GM18508 (cell line): ENCODE results near the gene SCAANT1.

Experiments used
- ATAC-seq: cut with Tn5 transposase; IDR thresholded peaks from one replicate; pipeline ENCODE4 v1.9.1; 2021; ENCODE audit warnings: moderate number of reproducible peaks; ENCODE audit not compliant: insufficient read depth, unreplicated experiment

The SCAANT1 gene

DNA sequence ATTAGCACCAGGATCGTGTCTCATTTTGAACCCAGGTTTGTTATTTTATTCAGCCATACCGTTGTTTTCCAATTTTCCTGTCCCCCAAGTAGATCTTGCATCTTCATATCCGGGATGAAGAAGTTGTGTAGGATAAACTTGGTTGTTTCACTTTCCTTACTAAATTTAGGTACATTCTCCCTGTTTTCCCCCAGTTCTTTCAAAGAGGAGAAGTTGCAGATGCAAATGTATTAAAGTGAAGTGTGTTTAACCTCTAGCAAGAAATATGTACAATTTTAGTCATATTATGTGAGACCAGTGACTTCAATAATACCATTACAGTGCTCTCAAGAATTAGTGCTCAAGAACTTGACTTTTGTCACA, 47.2 kb downstream of the SCAANT1 start:
- no peak for ATAC-seq

DNA sequence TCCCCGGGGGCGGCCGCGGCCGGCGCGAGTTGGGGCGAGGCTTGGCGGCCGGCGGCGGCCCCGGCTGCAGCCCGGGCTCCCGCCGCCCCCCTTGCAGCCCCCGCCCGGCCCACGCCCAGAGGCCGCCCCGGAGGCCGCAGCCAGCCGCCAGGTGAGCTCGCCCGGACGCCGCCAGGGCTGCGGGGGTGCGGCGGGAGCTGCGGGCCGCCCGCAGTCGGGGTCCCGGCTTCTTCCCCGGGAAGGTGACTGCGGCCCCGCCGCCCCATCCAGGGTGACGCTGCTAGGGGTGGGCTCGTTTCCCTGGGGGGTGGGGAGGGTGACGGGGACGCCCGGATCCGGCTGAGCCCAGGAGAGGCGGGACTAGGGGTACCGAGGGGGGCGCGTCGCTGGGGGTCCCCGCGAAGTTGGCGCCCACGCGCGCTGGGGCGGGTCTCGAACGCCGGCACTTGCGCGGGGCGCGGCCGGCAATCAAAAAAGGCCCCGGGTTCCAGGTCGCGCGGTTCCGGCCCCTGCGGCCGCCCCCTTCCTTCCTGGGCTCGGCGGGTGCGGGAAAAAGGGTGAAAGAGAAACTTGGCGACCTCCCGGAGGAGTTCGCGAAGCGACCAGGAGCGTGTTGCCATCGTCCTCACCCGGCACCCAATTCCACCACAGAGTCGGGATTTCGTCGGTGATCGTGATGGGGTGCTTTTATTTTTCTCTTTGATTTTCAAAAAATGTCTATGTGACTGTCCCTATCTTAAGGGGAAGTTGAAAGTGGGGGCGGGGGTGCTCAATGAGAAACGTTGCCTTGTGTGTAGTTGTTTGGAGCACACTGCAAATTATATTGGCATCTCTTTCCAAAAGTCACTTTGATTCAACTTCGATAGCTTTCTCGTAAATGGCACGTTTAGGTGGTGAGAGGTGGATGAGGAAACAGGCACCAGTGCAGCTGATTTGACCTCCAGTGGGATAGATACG, 47.9 kb downstream of the SCAANT1 start:
- no peak for ATAC-seq

DNA sequence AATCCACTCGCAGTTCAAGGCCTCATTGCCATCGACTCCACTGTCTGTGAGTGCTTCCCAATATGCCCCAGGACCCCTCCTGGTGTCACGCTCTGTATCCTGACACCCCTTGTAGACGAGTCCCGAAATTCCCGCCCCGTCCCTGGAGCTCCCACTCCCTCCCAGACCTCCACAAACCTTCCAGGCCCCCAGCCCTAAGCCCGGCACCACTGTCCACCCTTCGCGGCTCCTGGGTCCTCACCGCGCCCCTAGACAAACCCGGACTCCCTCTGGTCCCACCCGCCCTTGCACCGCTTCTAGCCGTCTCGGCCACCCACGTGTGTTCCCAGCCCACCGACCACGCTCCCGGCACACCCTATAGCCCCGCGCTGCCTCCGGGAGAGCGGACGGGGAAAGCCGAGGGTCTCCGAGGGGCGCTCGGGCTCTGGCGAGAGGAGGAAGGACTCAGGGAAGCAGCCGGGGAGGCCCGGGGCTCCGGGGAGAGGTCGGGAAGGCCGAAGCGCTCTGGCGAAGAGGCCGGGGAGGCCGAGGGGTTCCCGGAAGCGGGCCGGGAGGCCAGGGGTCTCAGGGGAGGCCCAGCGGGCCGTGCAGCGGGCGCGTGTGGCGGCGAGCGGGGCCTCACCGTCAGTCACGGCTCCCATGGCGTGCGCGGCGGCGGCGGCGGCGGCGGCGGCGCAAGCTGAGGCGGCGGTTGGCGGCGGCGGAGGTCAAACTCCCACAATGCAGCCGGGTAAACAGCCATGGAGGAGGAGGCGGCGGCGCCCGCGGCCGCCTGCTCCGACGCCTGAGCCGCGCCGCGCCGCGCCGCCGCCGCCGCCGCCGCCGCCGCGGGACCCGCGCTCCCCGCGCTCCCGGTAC, 48.8 kb downstream of the SCAANT1 start, which contains the start of the genes ATXN7 and THOC7:
Gene ATXN7 (plus strand): TSS at position 718 of the 858 bp plus-strand sequence. CDS start 48,732 bp downstream, outside the sequence.
Gene THOC7 (minus strand): TSS at position 656 of the 858 bp plus-strand sequence. CDS start 15 bp downstream, at position 641.
- peak; percentile 42 for ATAC-seq

DNA sequence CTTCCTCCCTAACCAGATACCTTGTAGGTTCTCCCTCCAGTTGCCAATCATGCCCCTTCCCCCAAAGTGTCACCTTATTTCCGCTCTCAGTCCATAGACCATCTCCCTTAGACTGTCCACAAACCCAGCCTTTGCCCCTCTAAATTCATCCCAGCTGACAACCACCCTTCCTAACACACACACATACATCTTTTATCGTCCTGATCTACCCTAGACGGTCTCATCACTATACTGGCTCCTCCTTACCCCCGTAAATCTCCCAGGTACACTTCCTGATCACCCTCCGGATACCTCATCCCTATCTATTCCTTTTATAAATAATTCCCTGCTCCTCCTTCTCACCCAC, 49.4 kb downstream of the SCAANT1 start:
- ATAC-seq = peak; percentile 7
